Measurements from ENCODE around the gene ZNF224.

The ZNF224 gene

DNA sequence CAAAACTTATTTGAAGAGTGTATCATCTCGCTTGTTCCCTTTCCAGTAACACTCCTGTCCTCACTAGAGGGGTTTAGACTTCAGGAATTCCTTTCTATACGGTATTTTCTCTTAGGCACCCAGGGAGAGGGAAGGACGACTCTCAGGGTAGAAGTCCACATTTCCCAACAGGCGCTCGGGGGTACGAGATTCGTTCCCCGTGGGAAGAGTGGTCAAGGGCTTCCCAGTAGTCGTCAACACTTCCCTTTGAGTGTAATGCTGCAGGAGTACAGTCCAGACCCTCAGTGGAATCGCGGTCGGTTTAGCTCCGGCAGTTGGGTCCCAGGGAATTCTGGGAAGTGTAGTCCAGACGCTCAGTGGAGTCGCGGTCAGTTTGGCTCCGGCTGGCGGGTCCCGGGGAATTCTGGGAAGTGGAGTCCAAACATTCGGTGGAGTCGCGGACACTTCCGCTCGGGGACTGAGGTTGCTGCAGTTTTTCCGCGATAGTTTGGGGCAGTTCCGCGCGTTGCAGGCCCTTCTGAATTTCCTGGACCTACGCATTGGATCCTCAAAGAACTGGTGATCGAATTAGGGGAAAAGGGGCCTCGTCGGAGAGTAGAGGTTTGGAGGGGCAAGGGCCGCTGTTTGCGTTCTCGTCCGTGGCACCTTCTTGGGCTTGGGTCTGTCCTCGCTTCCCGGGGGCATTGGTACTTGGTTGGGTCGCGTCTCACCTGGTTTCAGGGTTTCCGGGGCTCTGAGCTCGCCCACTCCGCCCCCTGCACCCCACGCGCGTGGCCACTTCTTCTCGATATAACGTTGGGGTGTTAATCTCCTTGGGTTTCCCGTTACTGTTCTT lies at the start of gene ZNF224:
ZNF224 (plus strand) TSS at position 431 of the 835 bp plus-strand sequence. CDS start 3,513 bp downstream, outside the sequence.
- DNase-seq (ENCODE audit: low read depth in 2 of 2) = peak; percentile 92 to 93
- TF ChIP-seq, protein P1, sequence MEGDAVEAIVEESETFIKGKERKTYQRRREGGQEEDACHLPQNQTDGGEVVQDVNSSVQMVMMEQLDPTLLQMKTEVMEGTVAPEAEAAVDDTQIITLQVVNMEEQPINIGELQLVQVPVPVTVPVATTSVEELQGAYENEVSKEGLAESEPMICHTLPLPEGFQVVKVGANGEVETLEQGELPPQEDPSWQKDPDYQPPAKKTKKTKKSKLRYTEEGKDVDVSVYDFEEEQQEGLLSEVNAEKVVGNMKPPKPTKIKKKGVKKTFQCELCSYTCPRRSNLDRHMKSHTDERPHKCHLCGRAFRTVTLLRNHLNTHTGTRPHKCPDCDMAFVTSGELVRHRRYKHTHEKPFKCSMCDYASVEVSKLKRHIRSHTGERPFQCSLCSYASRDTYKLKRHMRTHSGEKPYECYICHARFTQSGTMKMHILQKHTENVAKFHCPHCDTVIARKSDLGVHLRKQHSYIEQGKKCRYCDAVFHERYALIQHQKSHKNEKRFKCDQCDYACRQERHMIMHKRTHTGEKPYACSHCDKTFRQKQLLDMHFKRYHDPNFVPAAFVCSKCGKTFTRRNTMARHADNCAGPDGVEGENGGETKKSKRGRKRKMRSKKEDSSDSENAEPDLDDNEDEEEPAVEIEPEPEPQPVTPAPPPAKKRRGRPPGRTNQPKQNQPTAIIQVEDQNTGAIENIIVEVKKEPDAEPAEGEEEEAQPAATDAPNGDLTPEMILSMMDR (IDR thresholded peaks at IDR 0.05; ENCODE audit: low read depth, low read length) = no peak
- H3K4me3 ChIP-seq (replicated peaks in 1 of 2; ENCODE audit: low read depth in 2 of 2, low read length in 2 of 2) = peak within 1 kb of the TSS; percentile 68 to 87

DNA sequence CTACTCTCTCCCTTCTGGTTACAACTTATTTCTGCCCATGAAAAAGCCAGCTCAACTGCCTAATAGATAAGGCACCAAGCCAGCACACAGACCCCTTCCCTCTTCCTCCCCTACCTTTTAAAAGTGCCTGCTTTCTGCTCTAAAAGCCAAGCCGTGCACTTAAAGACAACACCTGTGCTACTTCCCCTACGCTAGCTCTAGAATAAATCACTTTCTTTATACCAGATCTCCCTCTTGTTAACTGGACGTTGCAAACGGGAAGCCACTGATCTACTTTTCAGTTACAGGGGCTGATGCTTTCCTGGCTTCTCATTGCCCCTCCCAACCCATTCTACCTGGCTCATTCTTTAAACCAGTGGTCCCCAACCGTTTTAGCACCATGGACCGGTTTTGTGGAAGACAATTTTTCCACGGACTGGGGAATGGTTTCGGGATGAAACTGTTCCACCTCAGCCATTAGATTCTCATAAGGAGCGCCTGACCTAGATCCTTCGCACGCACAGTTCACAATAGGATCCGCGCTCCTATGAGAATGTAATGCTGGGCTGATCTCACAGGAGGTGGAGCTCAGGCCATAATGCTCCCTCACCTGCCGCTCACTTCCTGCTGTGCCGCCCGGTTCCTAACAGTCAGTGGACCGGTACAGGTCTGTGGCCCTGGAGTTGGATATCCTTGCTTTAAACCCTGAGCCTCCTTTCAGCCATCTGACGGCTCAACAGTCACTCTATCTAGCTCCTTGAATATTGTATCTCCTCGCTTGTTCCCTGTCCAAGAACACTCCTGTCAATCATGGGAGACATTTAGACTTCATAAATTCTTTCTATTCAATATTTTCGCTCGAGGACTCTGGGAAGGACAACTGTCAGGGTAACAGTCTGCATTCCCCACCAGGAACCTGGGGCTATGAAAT lies 43.2 kb upstream of the ZNF224 start:
- H3K4me3 ChIP-seq (replicated peaks in 1 of 2; ENCODE audit: low read depth in 2 of 2, low read length in 2 of 2) = peak overlapping the region; percentile 90 to 95
- DNase-seq (ENCODE audit: low read depth in 2 of 2) = peak in 1 of 2 donors; percentile 8
- TF ChIP-seq, protein P1 (IDR thresholded peaks at IDR 0.05; ENCODE audit: low read depth, low read length) = no peak

DNA sequence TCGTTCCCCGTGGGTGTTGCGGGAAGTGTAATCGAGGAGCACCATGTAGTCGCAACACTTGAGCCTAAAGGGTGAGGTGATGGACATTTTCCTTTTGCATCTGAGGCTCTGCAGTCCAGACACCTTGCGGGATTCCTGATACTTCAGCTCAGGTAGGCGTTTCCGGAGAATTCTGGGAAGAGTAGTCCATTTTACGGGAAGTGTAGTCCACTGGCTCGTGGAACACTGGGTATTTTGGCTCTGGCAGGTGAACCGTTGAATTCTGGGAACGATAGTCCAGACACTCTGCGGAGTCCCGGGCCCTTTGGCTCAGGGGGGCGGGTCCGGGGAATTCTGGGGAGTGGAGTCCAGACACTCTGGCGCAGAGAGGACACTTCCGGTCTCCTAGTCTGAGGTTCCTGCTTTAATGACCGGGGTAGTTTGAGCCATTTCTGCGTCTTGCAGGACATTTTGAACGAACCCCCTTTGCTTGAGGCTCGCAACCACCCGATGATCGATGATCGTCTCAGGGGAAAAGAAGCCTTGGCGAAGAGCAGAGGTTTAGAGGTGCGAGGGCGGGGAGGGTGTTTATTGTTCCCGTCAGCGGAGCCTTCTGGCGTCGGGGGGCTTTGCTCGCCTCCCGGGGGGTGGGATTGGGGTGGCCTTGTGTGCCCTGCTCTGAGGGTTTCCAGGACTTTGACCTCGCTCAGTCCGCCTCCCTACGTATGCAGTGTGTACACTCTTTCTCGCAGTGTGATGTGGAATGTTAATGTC lies 42.3 kb upstream of the ZNF224 start, which contains the start of gene ZNF223:
ZNF223 (plus strand) TSS at position 387 of the 753 bp plus-strand sequence. CDS start 3,141 bp downstream, outside the sequence.
- TF ChIP-seq, protein P1 (IDR thresholded peaks at IDR 0.05; ENCODE audit: low read depth, low read length) = no peak
- peak; percentile 92 to 95 for DNase-seq (ENCODE audit: low read depth in 2 of 2)
- H3K4me3 ChIP-seq (replicated peaks in 1 of 2; ENCODE audit: low read depth in 2 of 2, low read length in 2 of 2) = peak within 1 kb of the TSS; percentile 90 to 95

DNA sequence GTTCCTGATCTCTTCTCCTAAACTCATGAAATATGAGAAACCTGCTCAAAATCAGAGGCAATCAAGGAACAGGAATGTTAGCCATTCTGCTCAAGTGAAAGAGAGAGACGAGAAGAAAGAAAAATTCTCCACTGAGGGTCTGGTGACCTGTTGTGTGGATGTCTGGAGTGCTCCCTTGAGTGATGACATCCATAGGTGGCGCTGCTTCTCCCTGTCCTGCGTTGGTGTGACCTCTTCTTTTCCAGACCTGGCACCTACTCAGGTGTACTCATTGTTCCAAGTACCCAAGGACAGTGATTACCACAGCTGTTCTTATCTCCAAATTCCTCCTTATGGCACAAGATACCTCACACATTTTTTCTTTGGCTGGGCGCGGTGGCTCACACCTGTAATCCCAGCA lies 38.3 kb upstream of the ZNF224 start:
- TF ChIP-seq, protein P1 (IDR thresholded peaks at IDR 0.05; ENCODE audit: low read depth, low read length) = no peak
- no peak for DNase-seq (ENCODE audit: low read depth in 2 of 2)
- H3K4me3 ChIP-seq (replicated peaks in 1 of 2; ENCODE audit: low read depth in 2 of 2, low read length in 2 of 2) = no peak overlapping the region

DNA sequence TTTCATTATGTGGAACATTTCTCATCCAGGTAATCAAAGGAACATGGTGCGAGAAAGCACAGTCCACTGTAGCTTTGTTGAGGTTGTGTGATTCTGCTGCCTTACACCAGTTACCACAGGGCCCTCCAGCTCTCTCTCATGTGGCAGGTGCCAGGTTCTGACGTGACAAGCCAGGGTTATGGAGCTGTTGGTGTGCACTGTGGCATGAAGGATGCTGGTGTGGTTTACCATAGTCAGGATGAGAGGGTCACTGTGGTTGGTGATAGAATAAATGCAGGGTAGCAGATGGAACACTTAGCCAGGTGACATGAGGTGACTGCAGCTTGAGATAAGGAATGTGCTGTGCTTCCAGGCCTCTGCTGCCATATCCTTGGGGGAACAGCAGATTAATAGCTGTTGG lies 34.9 kb upstream of the ZNF224 start:
- TF ChIP-seq, protein P1 (IDR thresholded peaks at IDR 0.05; ENCODE audit: low read depth, low read length) = no peak
- H3K4me3 ChIP-seq (replicated peaks in 1 of 2; ENCODE audit: low read depth in 2 of 2, low read length in 2 of 2) = no peak overlapping the region
- DNase-seq (ENCODE audit: low read depth in 2 of 2) = no peak

DNA sequence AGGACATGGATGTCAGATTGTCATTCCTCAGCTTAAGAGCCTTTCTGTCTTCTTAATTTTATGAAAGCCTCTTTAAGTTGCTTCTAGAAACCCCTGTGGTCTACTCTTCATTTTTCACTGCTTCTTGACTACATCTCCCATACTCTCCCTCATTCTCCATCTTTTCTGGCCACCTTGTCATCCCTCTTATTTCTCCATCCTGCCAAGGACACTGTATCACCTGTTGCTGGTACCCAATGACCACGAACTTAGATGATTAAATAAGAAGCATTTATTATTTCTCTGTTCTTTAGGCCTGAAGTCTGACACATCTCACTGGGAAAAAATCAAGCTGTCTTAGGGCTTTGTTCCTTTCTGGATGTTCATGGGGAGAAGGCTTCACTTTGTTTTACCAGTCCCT lies 33.1 kb upstream of the ZNF224 start:
- H3K4me3 ChIP-seq (replicated peaks in 1 of 2; ENCODE audit: low read depth in 2 of 2, low read length in 2 of 2) = no peak overlapping the region
- DNase-seq (ENCODE audit: low read depth in 2 of 2) = no peak

More for the DNA sequence above, 33.1 kb upstream of the ZNF224 start:
- TF ChIP-seq, protein P1 (IDR thresholded peaks at IDR 0.05; ENCODE audit: low read depth, low read length) = no peak

Data from cardiac fibroblast (primary cell).